KMS-11 (cell line): ENCODE measurements around the gene ARSJ.

Source experiments
- H2AFZ ChIP-seq: fragments of 200-600 bp; sonication (generic); 2 replicates; pipeline ENCODE4 v1.6.1; 2016; ENCODE audit warnings: antibody characterized with exemption, mixed run types, low read depth
- H3K27ac ChIP-seq: fragments of 200-600 bp; sonication (generic); 2 replicates; pipeline ENCODE4 v1.6.1; 2016; ENCODE audit warnings: mild to moderate bottlenecking, mixed run types
- H3K27me3 ChIP-seq: fragments of 200-600 bp; sonication (generic); 2 replicates; pipeline ENCODE4 v1.6.1; 2017; ENCODE audit warnings: mild to moderate bottlenecking, low read depth, mixed run types, moderate library complexity; ENCODE audit not compliant: insufficient read depth
- H3K36me3 ChIP-seq: fragments of 200-600 bp; sonication (generic); 2 replicates; pipeline ENCODE4 v1.6.1; 2017; ENCODE audit warnings: mild to moderate bottlenecking, mixed run types; ENCODE audit not compliant: insufficient read depth
- H3K4me1 ChIP-seq: fragments of 200-600 bp; sonication (generic); 2 replicates; pipeline ENCODE4 v1.6.1; 2016; ENCODE audit warnings: mild to moderate bottlenecking, low read depth, mixed run types; ENCODE audit not compliant: poor library complexity, severe bottlenecking
- H3K4me2 ChIP-seq: fragments of 200-600 bp; sonication (generic); 2 replicates; pipeline ENCODE4 v1.7.0; 2016; ENCODE audit warnings: mild to moderate bottlenecking, mixed run types
- H3K4me3 ChIP-seq: fragments of 200-600 bp; sonication (generic); IDR thresholded peaks from 2 replicates; pipeline ENCODE4 v1.6.1; 2017; ENCODE audit warnings: low read depth, low read length, mixed read lengths; ENCODE audit not compliant: insufficient read depth
- H3K79me2 ChIP-seq: fragments of 200-600 bp; sonication (generic); 2 replicates; pipeline ENCODE4 v1.6.1; 2016; ENCODE audit warnings: low read depth, mixed run types; ENCODE audit not compliant: insufficient read depth
- H3K9ac ChIP-seq: fragments of 200-600 bp; sonication (generic); 2 replicates; pipeline ENCODE4 v1.6.1; 2016; ENCODE audit warnings: mild to moderate bottlenecking, mixed run types
- H4K20me1 ChIP-seq: fragments of 200-600 bp; sonication (generic); 2 replicates; pipeline ENCODE4 v1.6.1; 2016; ENCODE audit warnings: mild to moderate bottlenecking, mixed run types; ENCODE audit not compliant: insufficient read depth
- CTCF ChIP-seq: fragments of 200-600 bp; sonication (generic); conservative IDR thresholded peaks from 2 replicates; pipeline ENCODE4 v1.6.1; 2017; ENCODE audit warnings: low read depth, mild to moderate bottlenecking, antibody characterized with exemption, low read length, moderate library complexity, mixed read lengths

Gene ARSJ

DNA sequence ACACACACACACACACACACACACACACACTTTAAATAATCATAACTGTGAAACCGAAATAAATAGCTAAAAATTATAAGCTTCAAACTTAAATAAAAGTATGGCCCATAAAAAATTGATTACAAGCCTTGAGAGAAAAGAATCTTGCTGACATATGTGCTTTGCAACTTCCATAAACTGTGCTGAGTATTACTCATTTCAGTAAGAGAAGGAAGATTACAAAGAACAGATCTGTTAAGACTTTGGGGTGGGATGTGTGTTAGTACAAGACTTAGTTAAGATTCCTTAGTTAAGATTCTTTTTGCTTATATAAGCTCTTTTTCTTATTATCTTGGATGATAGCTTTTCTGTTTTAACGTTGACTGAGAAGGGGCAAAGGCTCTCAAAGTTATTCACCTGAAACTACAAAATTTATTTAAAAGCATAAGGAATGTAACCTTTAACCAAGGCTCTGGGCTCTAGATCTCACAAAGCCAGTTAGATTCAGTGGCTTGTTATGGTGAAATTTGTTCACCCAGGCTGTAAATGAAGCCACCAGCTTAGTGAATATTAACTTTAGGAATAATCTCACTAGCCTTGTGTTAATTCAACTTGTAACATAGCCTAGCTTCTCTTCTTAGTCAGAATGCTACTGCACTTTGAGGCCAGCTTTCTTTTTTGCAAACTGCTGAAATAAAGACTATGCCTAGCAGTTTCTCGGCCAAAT, 58.2 kb downstream of the ARSJ start:
- H3K79me2 ChIP-seq: no peaks in the 10 kb centered on the region
- no peak overlapping the region for H3K4me3 ChIP-seq
- no peak overlapping the region for H3K27ac ChIP-seq
- peaks cover 3% of the 10 kb centered on the region for H3K4me1 ChIP-seq
- TF ChIP-seq CTCF: no peak
- H2AFZ ChIP-seq: no peak overlapping the region
- no peak overlapping the region for H3K4me2 ChIP-seq
- H4K20me1 ChIP-seq: no peaks in the 10 kb centered on the region
- H3K9ac ChIP-seq: no peak overlapping the region
- H3K36me3 ChIP-seq: no peaks in the 10 kb centered on the region
- no peaks in the 10 kb centered on the region for H3K27me3 ChIP-seq

DNA sequence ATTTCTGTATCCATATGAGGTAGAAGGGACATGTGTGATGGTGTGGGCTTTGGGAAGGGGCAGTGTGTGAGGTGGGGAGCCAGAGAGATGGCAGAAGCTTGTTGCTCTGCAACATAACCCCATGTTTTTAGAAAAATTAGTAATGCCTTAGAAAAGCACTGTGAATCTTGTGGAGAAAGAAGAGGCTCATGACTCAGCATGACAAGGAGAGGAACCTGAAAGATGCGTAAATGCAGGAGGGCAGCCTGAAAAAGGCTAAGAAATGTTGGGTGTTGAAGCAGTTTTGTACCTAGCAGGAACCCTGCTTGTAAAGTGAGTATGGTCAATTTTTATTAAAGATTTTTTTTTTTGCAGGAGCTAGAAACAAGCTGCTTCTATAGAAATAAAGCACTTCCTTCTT, 59.8 kb downstream of the ARSJ start:
- no peak overlapping the region for H3K4me3 ChIP-seq
- H4K20me1 ChIP-seq: no peaks in the 10 kb centered on the region
- peaks cover 3% of the 10 kb centered on the region for H3K4me1 ChIP-seq
- H3K27me3 ChIP-seq: no peaks in the 10 kb centered on the region
- H3K4me2 ChIP-seq: no peak overlapping the region
- H3K79me2 ChIP-seq: no peaks in the 10 kb centered on the region
- no peak overlapping the region for H2AFZ ChIP-seq
- H3K27ac ChIP-seq: no peak overlapping the region
- H3K36me3 ChIP-seq: no peaks in the 10 kb centered on the region
- TF ChIP-seq CTCF: no peak
- no peak overlapping the region for H3K9ac ChIP-seq

- Histone ChIP-seq H3K79me2 (no peaks in the 10 kb centered on the region), H4K20me1 (no peaks in the 10 kb centered on the region), H2AFZ (no peak overlapping the region), H3K9ac (no peak overlapping the region), H3K4me3 (no peak overlapping the region), H3K27me3 (no peaks in the 10 kb centered on the region), H3K27ac (no peak overlapping the region), H3K36me3 (no peaks in the 10 kb centered on the region), H3K4me1 (peaks cover 3% of the 10 kb centered on the region), H3K4me2 (no peak overlapping the region)
- TF ChIP-seq CTCF: no peak
These were observed 60.3 kb downstream of the ARSJ start for GRCh38 chr4:113919145-113919544.

GRCh38 chr4:113908829-113909228, 70.6 kb downstream of the ARSJ start:
- H3K4me1 ChIP-seq: no peaks in the 10 kb centered on the region
- no peak overlapping the region for H3K4me3 ChIP-seq
- H3K27ac ChIP-seq: no peak overlapping the region
- no peak overlapping the region for H2AFZ ChIP-seq
- no peaks in the 10 kb centered on the region for H3K27me3 ChIP-seq
- no peak overlapping the region for H3K4me2 ChIP-seq
- 0 out of 2 replicates have a peak, but pooled peaks have one; percentile 17 for TF ChIP-seq CTCF
- H4K20me1 ChIP-seq: no peaks in the 10 kb centered on the region
- H3K79me2 ChIP-seq: no peaks in the 10 kb centered on the region
- H3K36me3 ChIP-seq: no peaks in the 10 kb centered on the region
- H3K9ac ChIP-seq: no peak overlapping the region
